GM18907 (cell line): Measurements from ENCODE around the gene EIF4G2.

Experiments used
- ATAC-seq: cut with Tn5 transposase; IDR thresholded peaks from one replicate; pipeline ENCODE4 v1.9.1; 2021; ENCODE audit warnings: mild to moderate bottlenecking, moderate library complexity; ENCODE audit not compliant: unreplicated experiment

The EIF4G2 gene

DNA sequence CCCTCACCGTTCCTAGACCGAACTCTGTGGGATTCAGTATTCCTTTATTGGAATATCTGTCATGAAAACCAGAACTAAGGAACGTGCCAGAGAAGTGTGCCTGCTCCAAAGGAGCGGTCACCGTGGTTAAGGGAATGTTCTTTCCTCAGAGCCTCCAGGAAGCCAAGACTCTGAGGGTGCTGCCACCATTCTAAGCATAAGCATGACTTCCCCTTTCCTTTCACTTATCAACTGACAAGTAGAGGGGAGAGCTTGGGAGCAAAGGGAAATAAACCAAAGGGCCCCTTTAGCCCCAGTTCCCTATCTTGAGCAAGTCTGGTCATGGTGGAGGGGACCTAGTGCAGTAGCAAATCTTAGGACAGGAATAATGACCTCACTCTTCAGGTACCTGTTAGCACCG lies 30.9 kb downstream of the EIF4G2 start:
- no peak for ATAC-seq

DNA sequence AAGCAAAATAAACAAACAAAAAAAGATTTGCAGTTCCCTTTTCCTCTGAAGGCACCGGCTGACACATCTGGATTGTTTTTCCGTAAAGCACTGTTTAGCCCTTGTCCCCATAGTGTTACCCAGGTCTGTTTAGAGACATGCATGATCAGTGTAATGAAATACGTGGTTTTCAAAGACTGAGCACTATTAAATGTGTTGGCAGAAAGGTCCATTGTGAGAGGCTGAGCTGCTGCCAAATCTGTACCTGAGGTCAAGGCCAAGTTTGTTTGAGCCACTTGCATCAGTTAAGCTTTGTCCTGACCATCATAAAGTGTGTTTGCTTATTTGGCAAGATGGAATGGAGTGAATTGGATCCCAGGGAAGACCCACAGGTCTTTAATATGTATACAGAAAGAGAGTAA lies 31.3 kb downstream of the EIF4G2 start:
- no peak for ATAC-seq

DNA sequence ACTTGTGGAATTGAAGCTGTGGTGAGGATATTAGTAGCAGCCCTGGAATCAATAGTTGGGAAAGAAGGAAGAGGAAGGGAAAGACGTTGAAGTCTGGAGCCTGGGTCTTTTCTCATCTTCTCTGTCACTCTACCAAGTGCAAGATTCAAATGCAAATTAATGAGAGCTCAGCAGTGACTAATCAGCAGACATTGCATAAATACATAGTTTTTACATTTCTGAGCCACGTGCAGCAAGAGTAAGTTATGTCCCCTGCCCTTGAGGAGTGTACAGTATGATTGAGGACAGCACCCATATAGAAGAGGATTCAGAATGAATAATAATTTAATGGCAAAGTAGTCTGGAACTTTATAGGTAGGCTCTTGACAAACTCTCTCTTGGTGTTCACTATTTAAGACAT lies 33.9 kb downstream of the EIF4G2 start:
- ATAC-seq, result no peak

DNA sequence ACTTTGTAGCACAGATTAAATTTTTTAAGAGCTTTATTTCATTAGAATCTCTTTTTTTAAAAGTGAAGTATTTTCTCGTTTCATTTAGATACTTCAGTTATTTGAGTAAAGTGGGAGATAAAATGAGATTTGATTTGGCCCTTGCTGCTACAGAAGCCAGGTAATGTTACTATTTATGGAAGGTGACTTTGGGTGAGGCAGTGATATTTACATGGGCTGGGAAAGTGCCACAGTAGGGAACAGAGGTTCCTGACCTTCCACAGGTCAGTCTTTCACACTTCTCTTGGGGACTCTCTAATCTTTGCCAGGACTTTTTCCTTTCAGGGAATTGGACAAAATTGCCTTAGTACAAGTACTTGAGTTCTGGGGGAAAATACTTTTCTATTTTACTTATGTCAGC lies 37.3 kb downstream of the EIF4G2 start:
- ATAC-seq, result no peak

- peak; percentile 38 for ATAC-seq
Observed at GRCh38 chr11:10770626-10771254, 38.0 kb downstream of the EIF4G2 start.

- ATAC-seq, result no peak
Observed at GRCh38 chr11:10764412-10764811, 44.3 kb downstream of the EIF4G2 start.

GRCh38 chr11:10763766-10764165 lies 45.0 kb downstream of the EIF4G2 start:
- no peak for ATAC-seq

DNA sequence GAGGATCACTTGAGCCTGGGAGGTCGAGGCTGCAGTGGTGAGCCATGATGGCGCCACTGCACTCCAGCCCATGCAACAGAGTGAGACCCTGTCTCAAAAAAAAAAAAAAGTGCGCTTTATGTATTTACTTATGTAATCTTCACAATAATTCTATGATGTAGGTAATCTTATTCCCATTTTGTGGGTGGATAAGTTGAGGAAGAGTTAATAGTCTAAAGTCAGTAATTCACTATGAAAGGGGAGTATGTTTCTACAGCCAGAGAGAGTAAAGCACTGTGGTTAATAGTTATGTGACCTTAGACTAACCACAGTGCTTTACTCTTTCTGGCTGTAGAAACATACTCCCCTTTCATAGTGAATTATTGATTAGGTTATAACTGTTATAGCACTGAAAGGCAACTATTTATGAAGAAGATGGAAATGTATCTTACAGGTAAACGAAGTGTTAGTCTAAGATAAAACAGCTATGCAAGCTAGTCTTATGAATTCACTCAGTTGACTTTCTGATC lies 45.8 kb downstream of the EIF4G2 start:
- ATAC-seq, result peak; percentile 59

DNA sequence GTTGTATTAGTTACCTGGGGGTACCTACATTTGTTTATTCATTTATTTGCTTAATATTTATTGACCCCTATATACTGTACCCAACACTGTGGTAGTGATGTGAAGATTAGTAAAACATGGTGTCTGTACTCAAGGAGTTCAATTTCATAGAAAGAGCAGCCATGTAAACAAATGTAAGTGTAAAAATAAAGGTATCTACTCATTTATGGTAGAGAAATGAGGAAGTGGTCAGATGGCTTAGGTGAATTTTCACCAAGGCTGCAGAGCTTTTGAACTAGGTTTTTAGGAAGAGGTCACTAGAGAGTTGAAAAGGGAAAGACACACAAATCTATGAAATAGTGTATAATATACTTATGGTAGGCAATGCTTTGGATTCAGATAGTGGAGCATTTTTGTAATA lies 46.5 kb downstream of the EIF4G2 start:
- ATAC-seq, result peak; percentile 77

DNA sequence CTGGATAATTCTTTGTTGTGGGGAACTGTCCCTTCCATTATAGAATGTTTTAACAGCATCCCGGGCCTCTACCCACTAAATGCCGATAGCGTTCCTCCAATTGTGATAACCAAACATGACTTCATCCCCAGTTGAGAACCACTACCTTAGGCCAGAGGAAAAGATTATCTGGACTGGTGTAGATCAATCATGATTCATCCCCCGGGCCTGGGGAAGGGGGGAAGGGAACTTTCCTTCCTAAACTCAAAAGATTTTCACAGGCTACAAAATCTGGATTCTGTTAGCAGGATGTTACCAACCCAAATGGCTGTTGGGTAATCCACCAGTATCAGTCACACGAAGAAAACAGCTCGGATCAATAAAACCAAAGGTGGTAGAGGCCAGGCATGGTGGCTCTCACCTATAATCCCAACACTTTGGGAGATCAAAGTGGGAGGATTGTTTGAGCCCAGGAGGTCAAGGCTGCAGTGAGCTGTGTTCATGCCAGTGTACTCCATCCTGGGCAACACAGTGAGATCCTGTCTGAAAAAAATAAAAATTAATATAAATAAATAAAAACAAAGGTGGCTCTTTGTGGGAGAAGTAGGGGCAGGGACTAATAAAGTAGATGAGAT lies 47.5 kb downstream of the EIF4G2 start:
- ATAC-seq, result no peak

GRCh38 chr11:10758957-10759356 lies 49.8 kb downstream of the EIF4G2 start:
- no peak for ATAC-seq

DNA sequence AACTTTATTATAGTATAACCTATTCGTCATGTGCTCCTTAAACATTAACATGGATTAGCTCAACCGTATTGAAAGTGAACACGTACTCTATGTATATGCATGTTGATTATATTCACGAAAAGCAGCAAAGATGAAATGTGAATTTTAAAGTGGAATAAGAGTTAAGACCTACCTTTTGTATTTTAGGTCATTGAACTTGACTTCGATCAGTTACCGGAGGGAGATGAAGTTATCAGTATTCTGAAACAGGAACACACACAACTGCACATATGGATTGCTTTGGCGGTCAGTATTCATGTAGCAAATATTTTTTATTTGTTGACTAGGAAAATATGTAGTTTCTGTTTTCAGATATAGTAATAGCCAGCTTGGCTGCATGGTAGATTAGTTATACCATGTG lies 56.2 kb downstream of the EIF4G2 start:
- ATAC-seq, result no peak

GRCh38 chr11:10752061-10752460 lies 56.7 kb downstream of the EIF4G2 start:
- ATAC-seq, result no peak

GRCh38 chr11:10751581-10751940 lies 57.2 kb downstream of the EIF4G2 start:
- peak; percentile 42 for ATAC-seq

DNA sequence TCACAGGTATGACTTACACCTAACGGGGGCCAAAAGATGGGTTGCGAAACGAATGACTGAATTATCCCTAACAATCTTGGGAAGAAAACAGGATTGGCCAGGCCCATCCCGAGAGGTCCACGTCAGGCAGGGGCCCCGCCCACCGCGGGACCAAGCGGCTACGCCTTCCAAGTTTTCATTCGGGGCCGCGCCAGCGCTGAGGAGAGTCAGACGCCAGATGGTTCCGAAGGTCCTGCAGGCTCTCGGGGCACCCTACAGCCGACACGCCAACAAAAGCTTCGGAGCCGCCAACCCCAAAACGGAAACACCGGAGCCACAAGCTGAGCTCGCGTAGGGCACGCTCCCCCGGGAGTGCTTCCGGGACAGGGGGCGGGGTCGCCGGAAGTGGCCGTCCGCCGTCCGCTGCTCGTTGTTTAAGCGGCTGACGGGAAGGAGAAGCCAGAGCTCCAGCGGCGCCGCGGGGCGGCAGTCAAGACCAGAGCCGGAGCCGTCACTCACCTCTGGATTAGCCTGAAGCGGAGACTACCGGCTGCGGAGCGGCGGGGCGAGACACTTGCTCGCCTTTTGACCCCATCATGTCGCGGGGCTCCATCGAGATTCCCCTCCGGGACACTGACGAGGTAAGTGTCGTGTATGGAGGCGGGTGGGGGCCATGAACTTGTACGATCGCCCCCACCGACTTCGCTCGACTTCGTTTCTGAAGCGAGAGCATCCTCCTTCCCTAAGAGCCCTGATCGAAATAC lies 57.7 kb downstream of the EIF4G2 start, which contains the start of gene CTR9:
Gene CTR9 (plus strand): TSS at position 409 of the 743 bp plus-strand sequence. CDS start 167 bp downstream, at position 576.
- peak; percentile 90 for ATAC-seq

DNA sequence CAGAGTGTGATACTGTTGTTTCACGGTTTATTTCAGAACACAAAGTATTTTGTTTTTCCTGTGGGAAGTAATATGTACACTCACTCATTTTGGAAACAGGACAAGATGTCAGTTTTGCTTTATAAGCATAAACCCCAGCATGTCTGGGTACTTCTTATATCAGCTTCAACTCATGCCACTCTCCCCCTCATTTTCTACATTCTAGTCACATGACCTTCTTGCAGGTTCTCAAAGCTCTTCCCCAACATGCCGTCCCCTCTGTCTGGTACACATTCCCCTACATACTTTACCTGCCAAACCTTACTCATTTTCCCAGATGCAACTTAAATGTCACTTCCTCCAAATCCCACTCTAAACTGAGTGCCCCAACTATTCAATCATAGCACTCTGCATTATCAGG lies 59.2 kb downstream of the EIF4G2 start:
- ATAC-seq, result no peak

DNA sequence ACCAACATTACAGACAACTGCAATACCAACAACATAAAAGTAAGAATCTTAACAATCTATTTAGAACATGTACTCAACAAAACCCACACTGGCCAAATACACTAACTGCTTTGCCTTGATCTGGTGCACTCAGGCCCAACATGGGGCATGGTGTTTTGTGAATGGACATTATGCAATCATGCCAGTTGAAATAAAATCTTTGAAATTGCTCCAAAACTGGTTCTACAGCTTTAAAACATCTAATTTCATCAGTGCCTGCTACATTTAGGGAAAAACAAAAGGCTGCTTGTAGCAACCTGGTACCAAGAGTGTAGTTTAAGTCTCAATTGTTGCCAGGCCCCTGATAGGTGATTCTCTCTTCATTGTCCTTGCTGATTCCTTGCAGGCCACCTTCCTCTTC lies 61.0 kb downstream of the EIF4G2 start:
- no peak for ATAC-seq
